Stimulated activated CD4-positive, alpha-beta T cell treated with anti-CD3 and anti-CD28 coated beads, TNF-alpha, amount 100 ng/mL, for 4 hours (primary cell): ENCODE results near the gene SEPTIN11.
A peak's percentile ranks its signal among the peaks of the same experiment; 100 is the strongest.

Experiments used
- DNase-seq, 3 experiments: peaks; one replicate each; pipeline ENCODE4 v3.0.0-alpha.2; 2020; ENCODE audit warnings: low read depth in 3 of 3

SEPTIN11 gene

DNA sequence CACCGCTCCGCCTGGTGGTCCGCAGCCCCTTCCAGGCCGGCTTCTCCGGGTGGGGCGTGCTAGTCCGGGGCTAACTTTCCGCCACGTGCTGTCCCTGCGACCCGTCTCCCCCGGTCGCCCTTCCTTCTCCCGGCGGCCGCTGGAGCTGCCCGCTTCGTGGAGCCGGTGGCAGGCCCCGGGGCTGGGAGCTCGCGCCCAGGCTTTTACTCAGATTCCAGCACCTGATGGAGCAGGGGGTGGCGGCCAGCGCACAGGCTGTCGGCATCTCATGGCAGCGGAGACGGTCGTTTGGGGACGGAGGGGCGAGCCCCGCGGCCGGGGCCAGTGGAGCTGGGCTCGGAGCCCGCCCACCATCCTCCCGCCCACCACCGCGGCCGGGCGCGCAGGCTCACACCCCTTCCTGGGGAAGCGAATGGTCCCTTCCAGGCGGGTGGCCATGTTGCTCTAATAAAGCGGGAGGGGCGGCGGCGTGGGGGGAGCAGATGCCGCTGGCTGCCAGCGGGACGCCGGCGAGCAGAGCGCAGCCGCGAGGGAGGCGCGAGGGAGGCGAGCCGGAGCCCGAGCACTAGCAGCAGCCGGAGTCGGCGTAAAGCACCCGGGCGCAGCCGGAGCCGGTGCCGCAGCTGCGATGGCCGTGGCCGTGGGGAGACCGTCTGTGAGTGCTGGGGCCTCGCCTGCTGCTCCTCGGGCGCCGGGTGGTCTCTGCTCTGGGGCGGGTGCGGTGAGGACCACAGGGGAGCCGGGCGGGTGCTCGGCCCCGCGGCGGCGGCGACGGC lies at the start of gene SEPTIN11:
Gene SEPTIN11, plus strand, starts transcription at position 477 of the 776 bp plus-strand sequence. Its CDS starts 152 bp downstream, at position 629.
- DNase-seq: peak; percentile 64 to 72 (median 68)

- DNase-seq: no peak
These were observed 47.2 kb upstream of the SEPTIN11 start for GRCh38 chr4:76902233-76902890.

DNA sequence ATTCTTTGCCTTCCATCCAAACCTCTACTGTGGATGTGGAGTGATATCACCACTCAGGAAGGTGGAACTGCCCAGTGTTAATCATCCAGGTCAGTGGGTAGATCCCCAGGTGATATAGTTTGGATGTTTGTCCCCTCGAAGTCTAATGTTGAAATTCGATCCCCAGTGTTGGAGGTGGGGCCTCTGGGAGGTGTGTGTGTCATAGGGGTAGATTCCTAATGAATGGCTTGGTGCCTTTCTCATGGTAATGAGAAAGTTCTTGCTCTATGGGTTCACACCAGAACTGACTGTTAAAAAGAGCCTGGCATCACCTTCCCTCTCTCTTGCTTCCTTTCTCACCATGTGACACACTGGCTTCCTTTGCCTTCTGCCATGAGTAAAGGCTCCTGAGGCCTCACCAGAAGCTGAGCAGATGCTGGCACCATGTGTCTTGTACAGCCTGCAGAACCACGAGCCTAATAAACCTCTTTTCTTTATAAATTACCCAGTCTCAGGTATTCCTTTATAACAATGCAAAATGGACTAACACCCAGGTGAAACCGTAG lies 44.8 kb upstream of the SEPTIN11 start:
- DNase-seq: no peak

DNA sequence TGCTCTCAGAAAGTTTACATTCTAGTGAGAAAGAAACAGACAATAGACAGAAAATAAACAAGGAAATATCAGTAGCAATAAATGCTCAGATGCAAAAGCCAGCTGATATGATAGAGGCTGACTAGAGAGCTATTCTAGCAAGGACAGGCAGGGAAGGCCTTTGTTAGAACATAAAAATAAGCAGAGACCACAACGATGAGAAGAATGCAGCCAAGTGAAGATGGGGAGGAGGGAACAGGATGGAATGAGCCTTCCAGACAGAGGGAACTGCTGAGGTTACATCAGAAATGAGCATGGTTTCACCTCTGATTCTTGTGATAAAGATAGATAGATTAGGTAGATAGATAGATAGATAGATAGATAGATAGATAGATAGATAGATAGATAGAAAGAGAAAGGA lies 44.0 kb upstream of the SEPTIN11 start:
- no peak for DNase-seq

DNA sequence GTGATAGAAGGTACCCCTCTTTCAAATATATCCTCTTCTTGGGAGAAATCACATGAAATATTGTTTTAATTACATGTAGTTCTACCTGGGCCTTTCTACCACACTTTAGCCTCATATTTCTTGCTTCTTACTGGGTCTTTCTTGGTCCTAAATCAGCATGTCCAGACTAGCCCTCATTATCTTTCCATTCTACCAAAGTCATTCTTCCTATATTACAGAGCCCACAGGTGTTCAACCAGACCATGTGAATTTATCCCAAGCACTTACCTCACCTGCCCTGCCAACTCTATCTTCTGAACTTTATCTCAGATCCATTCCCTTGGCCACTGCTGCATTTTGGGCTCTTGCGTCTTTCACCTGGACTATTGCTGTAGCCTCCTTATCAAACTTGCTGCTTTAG lies 39.8 kb upstream of the SEPTIN11 start:
- DNase-seq: no peak

DNA sequence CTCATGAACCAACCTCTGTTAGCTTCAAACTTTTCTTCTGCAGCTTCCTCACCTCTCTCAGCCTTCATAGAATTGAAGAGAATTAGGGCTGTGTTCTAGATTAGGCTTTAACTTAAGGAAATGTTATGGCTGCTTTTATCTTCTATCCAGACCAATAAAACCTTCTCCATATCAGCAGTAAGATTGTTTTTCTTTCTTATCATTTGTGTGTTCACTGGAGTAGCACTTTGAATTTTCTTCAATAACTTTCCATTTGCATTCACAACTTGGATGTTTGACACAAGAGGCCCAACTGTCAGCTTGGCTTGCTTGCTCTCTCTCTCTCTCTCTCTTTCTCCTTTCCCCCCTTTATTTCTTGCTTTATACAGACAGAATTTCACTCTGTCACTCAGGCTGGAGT lies 28.8 kb upstream of the SEPTIN11 start:
- no peak for DNase-seq

DNA sequence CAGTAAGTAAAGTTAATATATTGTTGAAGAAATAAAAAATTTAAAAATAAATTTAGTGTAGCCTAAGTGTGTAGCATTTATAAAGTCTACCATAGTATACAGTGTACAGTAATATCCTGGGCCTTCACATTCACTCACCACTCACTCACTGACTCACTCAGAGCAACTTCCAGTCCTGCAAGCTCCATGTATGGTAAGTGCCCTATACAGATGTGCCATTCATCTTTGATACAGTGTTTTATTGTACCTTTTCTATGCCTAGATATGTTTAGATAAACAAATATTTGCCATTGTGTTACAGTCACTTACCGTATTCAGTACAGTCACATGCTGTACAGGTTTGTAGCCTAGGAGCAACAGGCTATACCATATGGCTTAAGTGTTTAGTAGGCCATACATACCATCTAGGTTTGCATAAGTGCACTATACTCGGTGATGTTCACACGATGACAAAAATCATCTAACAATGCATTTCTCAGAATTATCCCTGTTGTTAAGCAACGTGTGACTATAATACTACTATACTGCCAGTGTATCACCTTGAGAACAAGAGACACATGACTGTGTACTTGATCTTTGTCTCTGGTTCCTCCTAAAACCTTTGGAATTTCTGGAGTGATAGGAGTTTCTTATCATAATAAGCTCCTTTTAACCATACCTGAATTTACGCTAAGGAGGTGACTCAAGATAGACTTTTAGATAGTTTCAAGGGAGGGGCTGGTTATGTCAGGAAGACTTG lies 25.8 kb upstream of the SEPTIN11 start:
- DNase-seq: no peak

- DNase-seq: no peak
These were observed 22.7 kb upstream of the SEPTIN11 start for GRCh38 chr4:76926841-76927240.

GRCh38 chr4:76930685-76931084 lies 18.9 kb upstream of the SEPTIN11 start:
- DNase-seq: no peak

- no peak for DNase-seq
These were observed 18.5 kb upstream of the SEPTIN11 start for GRCh38 chr4:76931087-76931486.

GRCh38 chr4:76931576-76932276 lies 17.8 kb upstream of the SEPTIN11 start:
- no peak for DNase-seq

DNA sequence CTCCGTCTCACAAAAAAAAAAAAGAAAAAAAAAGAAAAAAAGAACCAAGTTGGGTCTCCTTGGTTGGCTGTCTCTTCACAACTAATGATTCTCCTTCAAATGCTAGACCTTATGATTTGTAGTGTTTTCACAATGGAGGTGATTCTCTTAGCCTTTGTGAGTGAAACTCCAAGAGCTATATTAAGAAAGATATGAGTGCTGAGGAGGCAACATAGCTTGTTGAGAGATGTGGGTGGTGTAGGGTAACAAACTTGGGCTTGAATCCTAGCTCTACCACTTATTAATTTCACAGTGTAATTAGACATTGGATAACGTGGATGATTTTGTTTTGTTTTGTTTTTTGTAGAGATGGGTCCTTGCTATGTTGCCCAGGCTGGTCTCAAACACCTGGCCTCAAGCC lies 10.4 kb upstream of the SEPTIN11 start:
- no peak for DNase-seq

GRCh38 chr4:76943129-76943620 lies 6.4 kb upstream of the SEPTIN11 start:
- no peak for DNase-seq

GRCh38 chr4:76943790-76944189 lies 5.8 kb upstream of the SEPTIN11 start:
- DNase-seq: no peak

GRCh38 chr4:76947369-76947768 lies 2.2 kb upstream of the SEPTIN11 start:
- no peak for DNase-seq

GRCh38 chr4:76948443-76949275 lies 893 bp upstream of the SEPTIN11 start:
- DNase-seq: peak; percentile 22 to 52 (median 51)

GRCh38 chr4:76950052-76950955 lies 752 bp downstream of the SEPTIN11 start:
- peak; percentile 24 to 45 (median 40) for DNase-seq

DNA sequence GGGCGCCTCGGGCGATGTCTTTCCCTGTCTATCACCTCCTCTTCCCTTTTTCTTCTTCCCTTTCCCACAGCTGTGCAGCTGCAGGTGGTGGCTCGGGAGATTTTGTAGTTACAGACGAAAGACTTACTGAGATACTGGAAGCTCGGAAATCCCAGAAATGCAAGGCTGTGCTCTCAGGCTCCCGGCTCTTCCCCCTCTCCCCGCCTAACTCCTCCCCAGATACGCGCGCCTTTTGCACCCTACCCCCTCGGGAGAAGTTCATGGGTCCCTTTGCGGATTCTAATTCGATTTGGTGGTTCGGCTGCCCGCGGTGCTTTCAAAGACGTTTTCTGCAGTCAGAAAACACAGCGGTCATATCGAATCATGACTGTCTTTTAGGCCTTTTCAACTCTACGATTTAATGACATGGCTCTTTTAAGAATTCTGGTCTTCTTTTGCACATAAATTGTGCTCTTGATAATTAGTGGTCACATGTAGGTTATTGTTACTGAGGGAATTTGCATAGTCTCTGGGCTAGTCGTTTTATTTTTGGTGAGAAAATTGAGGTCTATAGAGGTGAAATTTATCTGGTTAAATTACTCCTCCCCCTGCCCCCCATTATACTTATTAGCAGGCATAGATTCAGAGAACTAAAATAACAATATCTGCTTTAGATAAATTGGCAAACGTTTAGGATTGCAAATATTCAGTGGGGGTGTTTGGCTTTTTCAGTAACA lies 1.6 kb downstream of the SEPTIN11 start:
- peak in 1 of 3 experiments; percentile 9 for DNase-seq

DNA sequence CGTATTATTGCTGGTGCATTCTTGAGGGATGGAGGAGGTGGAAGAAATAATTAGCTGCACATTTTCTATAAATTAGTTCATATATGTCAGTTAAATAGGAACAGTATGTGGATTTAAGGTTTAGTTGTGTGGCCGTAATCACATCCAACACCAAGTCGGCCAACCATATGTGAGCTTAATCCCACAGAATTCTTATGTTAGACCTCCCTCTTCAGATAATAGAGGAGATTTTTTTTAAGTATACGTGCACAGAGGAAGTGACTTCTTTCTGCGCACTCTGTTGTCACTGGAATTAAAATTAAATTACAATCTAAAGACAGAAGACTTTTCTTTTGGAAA lies 2.1 kb downstream of the SEPTIN11 start:
- DNase-seq: no peak
